Osteoblast (primary cell): ENCODE data around the gene SMARCD3. TPM values are rescaled to one million over a fixed set of nuclear protein-coding genes. Genes with fewer than 3 reads are reported as not detected.

Experiments
- DNase-seq: peaks from one replicate; pipeline ENCODE4 v3.0.0; 2011; ENCODE audit warnings: low spot score, mixed read lengths; ENCODE audit not compliant: insufficient read length; ENCODE audit errors: missing footprints
- H2AFZ ChIP-seq: 2 replicates; pipeline ENCODE4 v1.6.0; 2011; ENCODE audit warnings: mild to moderate bottlenecking, low read length
- H3K27ac ChIP-seq: 2 replicates; pipeline ENCODE4 v1.5.1; 2011; ENCODE audit warnings: mild to moderate bottlenecking, low read depth, low read length, moderate library complexity
- H3K27me3 ChIP-seq: 2 replicates; pipeline ENCODE4 v1.6.0; 2012; ENCODE audit warnings: mild to moderate bottlenecking, control low read depth, inconsistent platforms, low read length, moderate library complexity; ENCODE audit not compliant: insufficient read depth
- H3K36me3 ChIP-seq: 2 replicates; pipeline ENCODE4 v1.5.1; 2011; ENCODE audit warnings: mild to moderate bottlenecking, low read length, control low read depth, moderate library complexity; ENCODE audit not compliant: insufficient read depth
- H3K4me1 ChIP-seq: 2 replicates; pipeline ENCODE4 v1.5.1; 2011; ENCODE audit warnings: mild to moderate bottlenecking, low read length, control low read depth, moderate library complexity; ENCODE audit not compliant: insufficient read depth
- H3K4me2 ChIP-seq: 2 replicates; pipeline ENCODE4 v1.6.0; 2011; ENCODE audit warnings: mild to moderate bottlenecking, low read length; ENCODE audit not compliant: insufficient read depth
- H3K4me3 ChIP-seq: fragments of 200-600 bp; sonication (generic); 3 replicates; pipeline ENCODE4 v1.5.1; 2012; ENCODE audit warnings: mild to moderate bottlenecking, low read length, inconsistent platforms; ENCODE audit not compliant: insufficient read depth
- H3K79me2 ChIP-seq: 2 replicates; pipeline ENCODE4 v1.6.0; 2012; ENCODE audit warnings: mild to moderate bottlenecking, low read length, control low read depth, inconsistent platforms; ENCODE audit not compliant: insufficient read depth
- H3K9me3 ChIP-seq: 2 replicates; pipeline ENCODE4 v1.5.1; 2011; ENCODE audit warnings: low read depth, low read length, control low read depth
- H4K20me1 ChIP-seq: 2 replicates; pipeline ENCODE4 v1.6.0; 2012; ENCODE audit warnings: mild to moderate bottlenecking, low read length, control low read depth; ENCODE audit not compliant: insufficient read depth
- total RNA-seq: library from RNA; depleted of rRNA; stranded (reverse); fragments of >200 nt; gene quantifications from 2 replicates; pipeline ENCODE4 v1.2.3, GENCODE V29; 2012
- TF ChIP-seq, protein P1 (sequence below): IDR thresholded peaks from 2 replicates; pipeline ENCODE4 v1.5.1; 2011; ENCODE audit warnings: mild to moderate bottlenecking, low read depth, low read length, moderate library complexity; ENCODE audit errors: extremely low read depth

Gene SMARCD3
- total RNA-seq, 1 donor: 40.2 TPM

DNA sequence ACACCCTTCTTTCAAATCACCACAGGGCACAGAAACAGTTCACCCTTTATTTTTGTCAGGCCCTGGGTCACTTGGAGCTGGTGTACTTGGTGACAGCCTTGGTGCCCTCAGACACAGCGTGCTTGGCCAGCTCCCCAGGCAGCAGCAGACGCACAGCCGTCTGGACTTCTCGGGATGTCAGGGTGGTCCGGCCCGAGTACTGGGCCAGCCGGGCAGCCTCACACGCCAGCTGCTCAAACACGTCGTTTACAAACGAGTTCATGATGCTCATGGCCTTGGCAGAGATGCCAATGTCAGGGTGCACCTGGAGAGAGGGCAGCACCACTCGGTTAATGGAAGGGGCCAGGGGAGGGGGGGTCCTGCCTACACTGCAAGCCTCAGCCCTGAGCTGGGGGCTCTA, 40.7 kb downstream of the SMARCD3 start:
- no peak overlapping the region for H3K27ac ChIP-seq
- no peak overlapping the region for H2AFZ ChIP-seq
- H3K79me2 ChIP-seq: no peaks in the 10 kb centered on the region
- no peak overlapping the region for H3K4me2 ChIP-seq
- peaks cover 4% of the 10 kb centered on the region for H3K36me3 ChIP-seq
- H3K4me3 ChIP-seq: no peak overlapping the region
- no peak for DNase-seq
- H3K27me3 ChIP-seq: peaks cover 36% of the 10 kb centered on the region
- no peaks in the 10 kb centered on the region for H3K4me1 ChIP-seq
- TF ChIP-seq, protein P1, sequence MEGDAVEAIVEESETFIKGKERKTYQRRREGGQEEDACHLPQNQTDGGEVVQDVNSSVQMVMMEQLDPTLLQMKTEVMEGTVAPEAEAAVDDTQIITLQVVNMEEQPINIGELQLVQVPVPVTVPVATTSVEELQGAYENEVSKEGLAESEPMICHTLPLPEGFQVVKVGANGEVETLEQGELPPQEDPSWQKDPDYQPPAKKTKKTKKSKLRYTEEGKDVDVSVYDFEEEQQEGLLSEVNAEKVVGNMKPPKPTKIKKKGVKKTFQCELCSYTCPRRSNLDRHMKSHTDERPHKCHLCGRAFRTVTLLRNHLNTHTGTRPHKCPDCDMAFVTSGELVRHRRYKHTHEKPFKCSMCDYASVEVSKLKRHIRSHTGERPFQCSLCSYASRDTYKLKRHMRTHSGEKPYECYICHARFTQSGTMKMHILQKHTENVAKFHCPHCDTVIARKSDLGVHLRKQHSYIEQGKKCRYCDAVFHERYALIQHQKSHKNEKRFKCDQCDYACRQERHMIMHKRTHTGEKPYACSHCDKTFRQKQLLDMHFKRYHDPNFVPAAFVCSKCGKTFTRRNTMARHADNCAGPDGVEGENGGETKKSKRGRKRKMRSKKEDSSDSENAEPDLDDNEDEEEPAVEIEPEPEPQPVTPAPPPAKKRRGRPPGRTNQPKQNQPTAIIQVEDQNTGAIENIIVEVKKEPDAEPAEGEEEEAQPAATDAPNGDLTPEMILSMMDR: no peak
- H4K20me1 ChIP-seq: peaks cover 3% of the 10 kb centered on the region
- no peaks in the 10 kb centered on the region for H3K9me3 ChIP-seq

- H2AFZ ChIP-seq: no peak overlapping the region
These were observed 41.2 kb downstream of the SMARCD3 start for GRCh38 chr7:151207315-151207714.

DNA sequence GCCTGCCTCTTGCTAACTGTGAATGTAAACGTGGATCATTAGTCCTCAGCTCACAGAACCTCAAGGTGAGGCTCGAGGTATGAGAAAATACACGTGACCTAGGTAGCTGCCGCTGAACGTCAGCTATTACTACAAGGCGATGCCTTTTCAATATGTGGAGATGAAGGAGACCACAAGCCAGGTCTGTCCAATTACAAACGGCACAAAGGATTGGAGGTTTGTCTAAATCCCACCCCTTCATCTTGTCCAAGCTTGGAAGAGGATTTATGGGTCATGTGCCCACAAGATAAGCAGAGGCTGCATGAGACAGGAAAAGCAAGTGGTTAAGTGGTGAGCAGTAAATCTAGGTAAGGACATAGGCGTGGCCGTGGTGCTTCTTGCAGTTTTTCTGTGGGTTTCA, 41.6 kb downstream of the SMARCD3 start:
- no peaks in the 10 kb centered on the region for H3K79me2 ChIP-seq
- TF ChIP-seq, protein P1: no peak
- peaks cover 2% of the 10 kb centered on the region for H3K36me3 ChIP-seq
- no peak overlapping the region for H3K4me2 ChIP-seq
- peak; percentile 30 for DNase-seq
- H3K9me3 ChIP-seq: no peaks in the 10 kb centered on the region
- peaks cover 3% of the 10 kb centered on the region for H4K20me1 ChIP-seq
- H3K4me3 ChIP-seq: no peak overlapping the region
- peaks cover 43% of the 10 kb centered on the region for H3K27me3 ChIP-seq
- H2AFZ ChIP-seq: no peak overlapping the region
- H3K4me1 ChIP-seq: no peaks in the 10 kb centered on the region
- H3K27ac ChIP-seq: no peak overlapping the region

More at GRCh38 chr7:151207315-151207714, 41.2 kb downstream of the SMARCD3 start:
- no peak overlapping the region for H3K4me2 ChIP-seq
- H3K4me1 ChIP-seq: no peaks in the 10 kb centered on the region
- peaks cover 4% of the 10 kb centered on the region for H3K36me3 ChIP-seq
- no peak overlapping the region for H3K27ac ChIP-seq
- H3K4me3 ChIP-seq: no peak overlapping the region
- DNase-seq: peak; percentile 65
- TF ChIP-seq, protein P1: no peak
- no peaks in the 10 kb centered on the region for H3K79me2 ChIP-seq
- peaks cover 39% of the 10 kb centered on the region for H3K27me3 ChIP-seq
- H4K20me1 ChIP-seq: peaks cover 3% of the 10 kb centered on the region
- H3K9me3 ChIP-seq: no peaks in the 10 kb centered on the region

DNA sequence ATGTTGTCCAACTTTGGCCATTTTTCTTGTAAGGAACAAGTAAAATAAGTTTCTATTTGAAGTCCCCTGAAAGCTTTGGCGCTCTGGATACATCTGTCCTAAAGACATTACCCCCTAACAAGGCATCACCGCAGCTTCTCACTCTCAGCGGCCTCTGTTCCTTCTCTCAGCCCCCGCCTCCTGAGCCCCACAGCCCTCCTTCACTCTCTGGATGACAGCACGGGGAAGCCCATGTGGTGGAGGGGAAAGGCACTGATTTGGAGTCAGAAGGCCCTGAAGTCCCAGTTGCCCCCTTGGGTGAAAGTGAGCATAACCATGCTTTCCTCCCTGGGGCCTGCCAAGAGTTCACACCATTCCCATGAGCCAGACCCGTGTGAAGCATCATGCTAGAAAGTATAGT, 42.8 kb downstream of the SMARCD3 start:
- Histone ChIP-seq H3K27ac (no peak overlapping the region), H4K20me1 (no peaks in the 10 kb centered on the region), H3K79me2 (no peaks in the 10 kb centered on the region), H3K36me3 (no peaks in the 10 kb centered on the region), H2AFZ (no peak overlapping the region), H3K4me2 (no peak overlapping the region), H3K9me3 (no peaks in the 10 kb centered on the region), H3K4me1 (no peaks in the 10 kb centered on the region), H3K4me3 (no peak overlapping the region), H3K27me3 (peaks cover 51% of the 10 kb centered on the region)
- TF ChIP-seq, protein P1: no peak
- DNase-seq: peak; percentile 57
